IMR-90 (cell line): ENCODE measurements around the gene WDR1. TPM values are rescaled to one million over a fixed set of nuclear protein-coding genes. Genes with fewer than 3 reads are reported as not detected.

Experiments used
- ATAC-seq: fragments of 200-7000 bp; cut with Tn5 transposase; 2 replicates; pipeline ENCODE4 v1.9.1; 2020; ENCODE audit warnings: low read depth, mild to moderate bottlenecking, moderate library complexity
- BruUV-seq: library from RNA; stranded (reverse); fragments of 400-500 nt; replicated peaks from 2 replicates; lab custom pipeline; 2021; lab: Mats Ljungman, UMichigan
- CTCF ChIA-PET: fragments of 300-600 bp; formaldehyde crosslinking; extraction: SDS; loops from one replicate; lab custom pipeline; 2021; ENCODE audit warnings: antibody characterized with exemption; lab: Yijun Ruan, JAX
- POLR2A ChIA-PET: fragments of 300-600 bp; sonication (Branson Sonifier 250); formaldehyde crosslinking; loops from one replicate; lab custom pipeline; 2022; ENCODE audit warnings: antibody characterized with exemption; ENCODE audit not compliant: unreplicated experiment; lab: Charles Lee
- DNase-seq: peaks from one replicate; pipeline ENCODE4 v3.0.0; 2013
- H2AFZ ChIP-seq: replicated peaks from 2 replicates; pipeline ENCODE3; 2013; ENCODE audit warnings: low read length, mild to moderate bottlenecking; ENCODE audit not compliant: poor library complexity
- H2AK5ac ChIP-seq: 2 replicates; pipeline ENCODE4 v1.6.1; 2013; ENCODE audit warnings: low read depth, low read length, inconsistent platforms
- H2AK9ac ChIP-seq: replicated peaks from 2 replicates; pipeline ENCODE3; 2013; ENCODE audit warnings: mild to moderate bottlenecking, low read depth, low read length, moderate library complexity; ENCODE audit not compliant: poor library complexity
- H2BK120ac ChIP-seq: 2 replicates; pipeline ENCODE4 v1.6.1; 2013; ENCODE audit warnings: low read depth, low read length, inconsistent platforms
- H2BK15ac ChIP-seq: 3 replicates; pipeline ENCODE4 v1.6.1; 2013; ENCODE audit warnings: low read depth, low read length, inconsistent platforms
- H2BK20ac ChIP-seq: 2 replicates; pipeline ENCODE4 v1.6.1; 2013; ENCODE audit warnings: low read depth, mild to moderate bottlenecking, inconsistent platforms, low read length, moderate library complexity
- H2BK5ac ChIP-seq: 2 replicates; pipeline ENCODE4 v1.6.1; 2013; ENCODE audit warnings: mild to moderate bottlenecking, low read depth, low read length, inconsistent platforms; ENCODE audit not compliant: poor library complexity, severe bottlenecking
- H3K14ac ChIP-seq: replicated peaks from 2 replicates; pipeline ENCODE4 v1.6.1; 2013; ENCODE audit warnings: low read depth, low read length, inconsistent platforms
- H3K18ac ChIP-seq: 2 replicates; pipeline ENCODE4 v1.6.1; 2013; ENCODE audit warnings: low read depth, low read length, control low read depth
- H3K23ac ChIP-seq: 2 replicates; pipeline ENCODE4 v1.6.1; 2013; ENCODE audit warnings: low read depth, low read length, inconsistent platforms
- H3K27ac ChIP-seq: 2 replicates; pipeline ENCODE4 v1.5.1; 2013; ENCODE audit warnings: mild to moderate bottlenecking, control low read depth, low read length; ENCODE audit not compliant: insufficient read depth
- H3K27me3 ChIP-seq: 2 replicates; pipeline ENCODE4 v1.6.1; 2013; ENCODE audit warnings: low read length; ENCODE audit not compliant: control insufficient read depth, insufficient read depth
- H3K36me3 ChIP-seq: 2 replicates; pipeline ENCODE4 v1.6.1; 2013; ENCODE audit warnings: low read length, mixed read lengths; ENCODE audit not compliant: control insufficient read depth, insufficient read depth
- H3K4ac ChIP-seq: 2 replicates; pipeline ENCODE4 v1.6.1; 2013; ENCODE audit warnings: low read depth, low read length, inconsistent platforms
- H3K4me1 ChIP-seq: 2 replicates; pipeline ENCODE4 v1.6.1; 2013; ENCODE audit warnings: low read length, mixed read lengths; ENCODE audit not compliant: control insufficient read depth, insufficient read depth
- H3K4me2 ChIP-seq: 2 replicates; pipeline ENCODE4 v1.6.1; 2013; ENCODE audit warnings: low read depth, mild to moderate bottlenecking, control low read depth, low read length, moderate library complexity
- H3K4me3 ChIP-seq: 2 replicates; pipeline ENCODE4 v1.5.1; 2013; ENCODE audit warnings: low read depth, mild to moderate bottlenecking, control low read depth, low read length, moderate library complexity; ENCODE audit not compliant: insufficient read depth
- H3K56ac ChIP-seq: 2 replicates; pipeline ENCODE4 v1.6.1; 2013; ENCODE audit warnings: low read length, inconsistent platforms; ENCODE audit not compliant: insufficient read depth; ENCODE audit errors: extremely low read depth
- H3K79me1 ChIP-seq, 2 experiments: 2 replicates each; pipeline ENCODE4 v1.6.1; 2013; ENCODE audit warnings: low read length in 2 of 2, inconsistent platforms in 1 of 2, low read depth in 1 of 2
- H3K9ac ChIP-seq: 2 replicates; pipeline ENCODE4 v1.6.1; 2013; ENCODE audit warnings: low read depth, low read length, control low read depth
- H3K9me1 ChIP-seq: 2 replicates; pipeline ENCODE4 v1.6.1; 2013; ENCODE audit warnings: low read length, inconsistent platforms; ENCODE audit not compliant: insufficient read depth
- H3K9me3 ChIP-seq: 2 replicates; pipeline ENCODE4 v1.6.1; 2013; ENCODE audit warnings: low read length; ENCODE audit not compliant: control insufficient read depth, insufficient read depth
- H4K20me1 ChIP-seq: 2 replicates; pipeline ENCODE4 v1.6.1; 2013; ENCODE audit warnings: low read length, inconsistent platforms; ENCODE audit not compliant: insufficient read depth
- H4K5ac ChIP-seq: 2 replicates; pipeline ENCODE4 v1.6.1; 2013; ENCODE audit warnings: mild to moderate bottlenecking, low read depth, low read length, control low read depth
- H4K8ac ChIP-seq, 2 experiments: 2 replicates each; pipeline ENCODE4 v1.6.1; 2013; ENCODE audit warnings: low read depth in 2 of 2, low read length in 2 of 2, control low read depth in 1 of 2, inconsistent platforms in 1 of 2
- H4K91ac ChIP-seq: 2 replicates; pipeline ENCODE4 v1.6.1; 2013; ENCODE audit warnings: low read depth, low read length, inconsistent platforms; ENCODE audit not compliant: insufficient read depth
- BHLHE40 ChIP-seq: fragments of 150-350 bp; IDR thresholded peaks from 2 replicates; pipeline ENCODE4 v1.6.1; 2016; ENCODE audit warnings: mild to moderate bottlenecking, low read depth, low read length
- CEBPB ChIP-seq: IDR thresholded peaks from 2 replicates; pipeline ENCODE4 v1.6.1; 2012; ENCODE audit warnings: low read depth, low read length, improper control_type of control experiment
- CHD1 ChIP-seq: IDR thresholded peaks from 2 replicates; pipeline ENCODE4 v1.6.1; 2012; ENCODE audit warnings: low read depth, low read length, improper control_type of control experiment
- CTCF ChIP-seq: conservative IDR thresholded peaks from 2 replicates; pipeline ENCODE4 v1.5.1; 2012; ENCODE audit warnings: mild to moderate bottlenecking, low read depth, low read length, improper control_type of control experiment
- ELK1 ChIP-seq: fragments of 150-350 bp; IDR thresholded peaks from 2 replicates; pipeline ENCODE4 v1.6.1; 2016; ENCODE audit warnings: low read depth, mild to moderate bottlenecking, low read length, moderate library complexity, borderline replicate concordance
- FOS ChIP-seq: fragments of 150-350 bp; IDR thresholded peaks from 2 replicates; pipeline ENCODE4 v1.6.1; 2016; ENCODE audit warnings: low read depth, low read length
- MAFK ChIP-seq: IDR thresholded peaks from 2 replicates; pipeline ENCODE4 v1.6.1; 2012; ENCODE audit warnings: low read depth, low read length, improper control_type of control experiment
- MAZ ChIP-seq: IDR thresholded peaks from 2 replicates; pipeline ENCODE4 v1.6.1; 2012; ENCODE audit warnings: low read depth, mild to moderate bottlenecking, low read length, improper control_type of control experiment, moderate library complexity, borderline replicate concordance
- MXI1 ChIP-seq: IDR thresholded peaks from 2 replicates; pipeline ENCODE4 v1.6.1; 2012; ENCODE audit warnings: low read depth, mild to moderate bottlenecking, low read length, moderate library complexity, borderline replicate concordance
- NFE2L2 ChIP-seq: fragments of 150-350 bp; IDR thresholded peaks from 2 replicates; pipeline ENCODE4 v1.6.1; 2016; ENCODE audit warnings: low read depth, mild to moderate bottlenecking, low read length
- POLR2A ChIP-seq: IDR thresholded peaks from 2 replicates; pipeline ENCODE4 v1.6.1; 2012; ENCODE audit warnings: mild to moderate bottlenecking, low read depth, low read length
- RAD21 ChIP-seq: IDR thresholded peaks from 2 replicates; pipeline ENCODE4 v1.6.1; 2012; ENCODE audit warnings: low read length, improper control_type of control experiment
- RCOR1 ChIP-seq: IDR thresholded peaks from 2 replicates; pipeline ENCODE4 v1.6.1; 2012; ENCODE audit warnings: mild to moderate bottlenecking, low read length, improper control_type of control experiment; ENCODE audit not compliant: insufficient replicate concordance
- RFX5 ChIP-seq: IDR thresholded peaks from 2 replicates; pipeline ENCODE4 v1.8.0; 2012; ENCODE audit warnings: low read depth, mild to moderate bottlenecking, low read length, moderate library complexity
- SMC3 ChIP-seq: fragments of 150-350 bp; IDR thresholded peaks from 2 replicates; pipeline ENCODE4 v1.6.1; 2016; ENCODE audit warnings: low read depth, mild to moderate bottlenecking, antibody characterized with exemption, low read length, moderate library complexity
- USF2 ChIP-seq: fragments of 150-350 bp; IDR thresholded peaks from 2 replicates; pipeline ENCODE4 v1.6.1; 2017; ENCODE audit warnings: mild to moderate bottlenecking, antibody characterized with exemption, low read length, low read depth
- whole genome bisulfite sequencing, 2 experiments: methylation state at CpG; one replicate each; pipeline versions ENCODE4 v1.1.5 to v1.1.7; 2013; ENCODE audit warnings: missing lambda C conversion rate in 2 of 2; ENCODE audit not compliant: insufficient read length in 1 of 2; ENCODE audit errors: extremely low coverage in 2 of 2; 5-methylcytosine and 5-hydroxymethylcytosine counted together
- dilution Hi-C: fragments of 300-500 bp; cut with HindIII; formaldehyde crosslinking; loops from one replicate; pipeline ENCODE4 v1.14.3; 2018; ENCODE audit warnings: low sequenced_read_pairs; ENCODE audit not compliant: unreplicated experiment
- in situ Hi-C: fragments of 300-500 bp; cut with MboI; formaldehyde crosslinking; loops from 3 replicates; pipeline ENCODE4 v1.14.3; 2019; ENCODE audit warnings: low sequenced_read_pairs, inconsistent platforms, mixed read lengths
- intact Hi-C: fragments of 100-400 bp; cut with micrococcal nuclease; formaldehyde crosslinking; loops from 2 replicates; pipeline ENCODE4 v1.10.0; 2022
- polyA plus RNA-seq, 3 experiments: library from polyadenylated mRNA; depleted of rRNA; stranded (reverse); fragments of >200 nt; gene quantifications; 2 replicates each; pipeline ENCODE4 v1.2.3, GENCODE V29; 2012; ENCODE audit warnings: low replicate concordance in 1 of 3
- total RNA-seq: library from RNA; depleted of rRNA; stranded (reverse); fragments of >200 nt; gene quantifications from 2 replicates; pipeline ENCODE4 v1.2.3, GENCODE V29; 2012

The WDR1 gene
- total and polyA plus RNA-seq, 2 of the 4 experiments (the other 2 are of a cell fraction), result 725 to 992 TPM

- Histone ChIP-seq H4K8ac (no peak overlapping the region), H3K9ac (no peak overlapping the region), H4K20me1 (peaks cover 88% of the 10 kb centered on the region), H3K4me3 (no peak overlapping the region), H3K14ac (no peak overlapping the region), H3K36me3 (peaks cover 94% of the 10 kb centered on the region), H3K23ac (no peak overlapping the region), H2BK120ac (no peak overlapping the region), H4K91ac (no peak overlapping the region), H3K56ac (no peak overlapping the region), H4K5ac (no peak overlapping the region), H2BK5ac (no peak overlapping the region), H2AK9ac (no peak overlapping the region), H3K79me1 (peaks cover 41 to 81% of the 10 kb centered on the region in 2 experiments), H2AFZ (no peak overlapping the region), H3K4me1 (no peaks in the 10 kb centered on the region), H2BK20ac (no peak overlapping the region), H3K9me3 (no peaks in the 10 kb centered on the region), H2BK15ac (no peak overlapping the region), H2AK5ac (no peak overlapping the region), H3K18ac (no peak overlapping the region), H3K4me2 (no peak overlapping the region), H3K4ac (no peak overlapping the region), H3K27me3 (no peaks in the 10 kb centered on the region), H3K9me1 (0 out of 2 replicates have a peak, but pooled peaks cover 1% of the 10 kb centered on the region), H3K27ac (no peak overlapping the region)
- POLR2A ChIA-PET, result no interaction called here
- in situ Hi-C loops, result loop anchor here (25.0 kb wide), 2 partner anchors 102 to 1648 kb away; partner anchors contain the start of genes ACOX3 and TRMT44
- dilution Hi-C loops, result no loop called here
- 96% methylated on average over 9 of the region's 21 CpGs; no CpG with 5 or more reads in 1 of the 2 experiments for WGBS, 2 experiments
- no peak for DNase-seq
- TF ChIP-seq SMC3 (no peak), MAFK (no peak), MXI1 (no peak), POLR2A (no peak), RCOR1 (no peak), RAD21 (no peak), ELK1 (no peak), CEBPB (no peak), MAZ (no peak), NFE2L2 (no peak), USF2 (no peak), CTCF (no peak), BHLHE40 (no peak), CHD1 (no peak), RFX5 (no peak), FOS (no peak)
- ATAC-seq, result no peak
- CTCF ChIA-PET, result no interaction called here
- no TSS peak for BruUV-seq
- intact Hi-C loops, result no loop called here
Measured at GRCh38 chr4:10084651-10085358, 31.8 kb downstream of the WDR1 start.
